AG09309 (cell line): Measurements from ENCODE around the gene SLC35F3.

ENCODE experiments used
- DNase-seq: peaks from one replicate; pipeline ENCODE4 v3.0.0-alpha.2; 2010; ENCODE audit warnings: low read depth
- H3K4me3 ChIP-seq: 2 replicates; pipeline ENCODE4 v1.5.1; 2011; ENCODE audit warnings: mild to moderate bottlenecking, low read depth, low read length, moderate library complexity; ENCODE audit not compliant: control insufficient read depth
- TF ChIP-seq, protein P1 (sequence below): IDR thresholded peaks from 2 replicates; pipeline ENCODE4 v1.5.1; 2011; ENCODE audit warnings: mild to moderate bottlenecking, low read depth, low read length, inconsistent platforms; ENCODE audit not compliant: insufficient read depth, control insufficient read depth; ENCODE audit errors: missing control alignments

The SLC35F3 gene

GRCh38 chr1:233972951-233973635 lies 68.6 kb downstream of the SLC35F3 start:
- DNase-seq = no peak

DNA sequence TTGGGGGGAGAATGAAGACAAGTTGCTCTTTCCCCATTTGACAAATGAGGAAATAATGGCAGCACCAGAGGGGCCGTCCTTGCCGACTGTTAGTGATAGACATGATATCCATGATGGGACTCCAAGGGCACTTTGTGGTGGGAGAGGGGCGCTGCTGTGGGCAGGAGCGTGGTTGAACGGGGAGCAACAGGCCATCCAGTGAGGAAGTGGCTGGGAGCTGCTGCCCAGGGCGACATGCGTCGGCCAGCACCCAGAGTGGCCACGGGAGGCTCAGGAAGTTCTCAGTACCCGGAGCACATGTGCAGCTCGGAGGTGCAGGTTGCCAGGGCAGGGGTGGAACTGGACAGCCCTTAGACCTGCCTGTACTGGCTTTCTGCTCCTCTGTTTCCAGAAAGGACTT lies 71.0 kb downstream of the SLC35F3 start:
- TF ChIP-seq, protein P1, sequence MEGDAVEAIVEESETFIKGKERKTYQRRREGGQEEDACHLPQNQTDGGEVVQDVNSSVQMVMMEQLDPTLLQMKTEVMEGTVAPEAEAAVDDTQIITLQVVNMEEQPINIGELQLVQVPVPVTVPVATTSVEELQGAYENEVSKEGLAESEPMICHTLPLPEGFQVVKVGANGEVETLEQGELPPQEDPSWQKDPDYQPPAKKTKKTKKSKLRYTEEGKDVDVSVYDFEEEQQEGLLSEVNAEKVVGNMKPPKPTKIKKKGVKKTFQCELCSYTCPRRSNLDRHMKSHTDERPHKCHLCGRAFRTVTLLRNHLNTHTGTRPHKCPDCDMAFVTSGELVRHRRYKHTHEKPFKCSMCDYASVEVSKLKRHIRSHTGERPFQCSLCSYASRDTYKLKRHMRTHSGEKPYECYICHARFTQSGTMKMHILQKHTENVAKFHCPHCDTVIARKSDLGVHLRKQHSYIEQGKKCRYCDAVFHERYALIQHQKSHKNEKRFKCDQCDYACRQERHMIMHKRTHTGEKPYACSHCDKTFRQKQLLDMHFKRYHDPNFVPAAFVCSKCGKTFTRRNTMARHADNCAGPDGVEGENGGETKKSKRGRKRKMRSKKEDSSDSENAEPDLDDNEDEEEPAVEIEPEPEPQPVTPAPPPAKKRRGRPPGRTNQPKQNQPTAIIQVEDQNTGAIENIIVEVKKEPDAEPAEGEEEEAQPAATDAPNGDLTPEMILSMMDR = no peak
- no peak overlapping the region for H3K4me3 ChIP-seq
- no peak for DNase-seq

More at GRCh38 chr1:233972951-233973635, 68.6 kb downstream of the SLC35F3 start:
- no peak overlapping the region for H3K4me3 ChIP-seq
- TF ChIP-seq, protein P1 = no peak

- TF ChIP-seq, protein P1 = no peak
- no peak overlapping the region for H3K4me3 ChIP-seq
- no peak for DNase-seq
Observed at GRCh38 chr1:233981042-233981675, 76.7 kb downstream of the SLC35F3 start.

- TF ChIP-seq, protein P1 = no peak
- no peak for DNase-seq
Observed at GRCh38 chr1:233982827-233983518, 78.5 kb downstream of the SLC35F3 start.

GRCh38 chr1:233983811-233984210 lies 79.3 kb downstream of the SLC35F3 start:
- TF ChIP-seq, protein P1 = no peak

More at GRCh38 chr1:233982827-233983518, 78.5 kb downstream of the SLC35F3 start:
- no peak overlapping the region for H3K4me3 ChIP-seq

GRCh38 chr1:233988963-233989696 lies 84.7 kb downstream of the SLC35F3 start:
- no peak for DNase-seq
- no peak overlapping the region for H3K4me3 ChIP-seq
- TF ChIP-seq, protein P1 = no peak

More at GRCh38 chr1:233983811-233984210, 79.3 kb downstream of the SLC35F3 start:
- no peak overlapping the region for H3K4me3 ChIP-seq
- DNase-seq = no peak
